CD4-positive, alpha-beta T cell treated with Interleukin-17A for 4 hours (primary cell): Measurements from ENCODE around the gene GPRC5B.

Experiments
- DNase-seq: peaks from one replicate; pipeline ENCODE4 v3.0.0-alpha.2; 2020; ENCODE audit warnings: mixed read lengths

GPRC5B gene

GRCh38 chr16:19896951-19897350 is 12.3 kb upstream of the GPRC5B start:
- DNase-seq: no peak

- no peak for DNase-seq
Observed at GRCh38 chr16:19894586-19894985, 9.9 kb upstream of the GPRC5B start.

- no peak for DNase-seq
Observed at GRCh38 chr16:19892902-19893301, 8.3 kb upstream of the GPRC5B start.

GRCh38 chr16:19890901-19891300 is 6.3 kb upstream of the GPRC5B start:
- no peak for DNase-seq

- no peak for DNase-seq
Observed at GRCh38 chr16:19888834-19889233, 4.2 kb upstream of the GPRC5B start.

- DNase-seq: peak; percentile 86
Observed at GRCh38 chr16:19886073-19886941, 1.7 kb upstream of the GPRC5B start.

GRCh38 chr16:19885451-19886072 is 914 bp upstream of the GPRC5B start:
- peak; percentile 13 for DNase-seq

- peak; percentile 19 for DNase-seq
Observed at GRCh38 chr16:19883966-19884485, 622 bp downstream of the GPRC5B start.

- peak; percentile 20 for DNase-seq
Observed at GRCh38 chr16:19883296-19883965, 1.2 kb downstream of the GPRC5B start.

GRCh38 chr16:19882646-19883045 is 2.0 kb downstream of the GPRC5B start:
- no peak for DNase-seq

GRCh38 chr16:19882186-19882585 is 2.5 kb downstream of the GPRC5B start:
- DNase-seq: no peak

GRCh38 chr16:19881783-19882182 is 2.9 kb downstream of the GPRC5B start:
- no peak for DNase-seq

GRCh38 chr16:19881028-19881427 is 3.6 kb downstream of the GPRC5B start:
- no peak for DNase-seq

GRCh38 chr16:19879241-19879792 is 5.3 kb downstream of the GPRC5B start:
- DNase-seq: no peak

GRCh38 chr16:19878757-19879156 is 5.9 kb downstream of the GPRC5B start:
- no peak for DNase-seq

GRCh38 chr16:19876501-19877059 is 8.1 kb downstream of the GPRC5B start:
- no peak for DNase-seq

- DNase-seq: no peak
Observed at GRCh38 chr16:19875900-19876299, 8.7 kb downstream of the GPRC5B start.

- DNase-seq: no peak
Observed at GRCh38 chr16:19874851-19875546, 9.6 kb downstream of the GPRC5B start.

GRCh38 chr16:19874026-19874425 is 10.6 kb downstream of the GPRC5B start:
- DNase-seq: no peak

GRCh38 chr16:19872935-19873334 is 11.7 kb downstream of the GPRC5B start:
- no peak for DNase-seq

- no peak for DNase-seq
Observed at GRCh38 chr16:19872179-19872863, 12.3 kb downstream of the GPRC5B start.

- DNase-seq: no peak
Observed at GRCh38 chr16:19871721-19872120, 12.9 kb downstream of the GPRC5B start.
